GM18858 (cell line): ENCODE measurements around the gene SLC7A1.

Source experiments
- ATAC-seq: cut with Tn5 transposase; IDR thresholded peaks from one replicate; pipeline ENCODE4 v1.9.1; 2021; ENCODE audit not compliant: unreplicated experiment

Gene SLC7A1

DNA sequence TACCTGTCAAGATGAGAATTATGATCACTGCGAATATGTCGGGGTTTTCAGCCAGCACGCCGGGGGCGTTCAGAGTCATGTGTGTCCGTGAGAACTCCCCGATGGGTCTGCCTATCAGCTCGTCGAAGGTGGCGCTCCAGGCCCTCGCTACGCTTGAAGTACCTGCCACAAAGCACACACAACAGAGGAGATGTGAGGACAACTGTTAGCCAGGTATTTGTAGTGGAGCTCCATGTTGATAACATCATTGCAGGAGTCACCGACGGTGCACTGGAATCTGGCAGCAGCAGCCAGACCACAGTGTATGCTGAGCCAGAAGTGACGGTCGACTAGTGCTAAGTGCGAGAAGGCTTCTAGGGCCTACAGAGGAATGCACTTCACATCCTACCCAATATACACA, 62.7 kb downstream of the SLC7A1 start:
- no peak for ATAC-seq

- no peak for ATAC-seq
These were observed 63.4 kb downstream of the SLC7A1 start for GRCh38 chr13:29532116-29532515.

GRCh38 chr13:29530901-29531300, 64.6 kb downstream of the SLC7A1 start:
- ATAC-seq: no peak

- ATAC-seq: no peak
These were observed 65.7 kb downstream of the SLC7A1 start for GRCh38 chr13:29529754-29530153.

- no peak for ATAC-seq
These were observed 67.6 kb downstream of the SLC7A1 start for GRCh38 chr13:29527916-29528315.

- ATAC-seq: no peak
These were observed 68.0 kb downstream of the SLC7A1 start for GRCh38 chr13:29527511-29527910.

DNA sequence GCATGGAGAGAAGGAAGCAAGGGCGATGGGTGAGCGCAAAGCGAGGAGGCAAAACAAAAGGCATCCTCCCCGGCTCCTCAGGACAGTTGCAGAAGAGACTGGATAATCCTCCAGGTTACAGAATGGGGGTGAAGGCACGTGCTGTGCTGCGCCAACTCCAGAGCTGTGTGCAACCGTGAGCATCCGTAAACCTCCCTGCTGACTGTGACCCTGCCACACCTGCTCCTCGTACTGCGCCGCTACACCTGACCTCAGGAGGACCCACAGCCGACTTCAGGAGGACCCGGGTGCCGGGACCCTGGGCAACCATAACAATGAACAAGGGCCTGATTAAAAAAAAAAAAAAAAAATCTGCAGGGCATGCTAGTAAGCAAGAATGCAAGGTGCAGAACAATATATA, 68.7 kb downstream of the SLC7A1 start:
- ATAC-seq: no peak

- no peak for ATAC-seq
These were observed 69.7 kb downstream of the SLC7A1 start for GRCh38 chr13:29525757-29526156.

DNA sequence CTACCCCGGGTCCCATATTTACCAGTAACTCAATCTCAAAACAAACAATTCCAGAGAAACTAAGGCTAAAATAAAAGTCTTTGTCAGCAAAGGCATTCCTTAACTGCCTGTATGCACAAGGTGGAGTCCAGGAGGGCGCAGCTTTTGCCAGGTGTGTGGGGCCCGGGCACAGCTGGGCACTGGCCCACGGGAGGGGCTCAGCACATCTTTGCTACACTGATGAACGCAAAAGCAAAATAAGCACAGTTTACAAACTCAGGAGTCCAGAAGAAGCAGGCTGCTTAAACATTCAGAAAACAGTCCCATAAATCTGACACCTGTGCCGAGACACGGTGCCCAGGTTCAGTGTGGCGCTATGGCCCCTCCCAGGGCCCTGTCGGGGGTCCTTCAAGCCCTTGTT, 70.8 kb downstream of the SLC7A1 start:
- no peak for ATAC-seq

- no peak for ATAC-seq
These were observed 71.3 kb downstream of the SLC7A1 start for GRCh38 chr13:29524176-29524575.

GRCh38 chr13:29523199-29523961, 72.1 kb downstream of the SLC7A1 start:
- no peak for ATAC-seq

DNA sequence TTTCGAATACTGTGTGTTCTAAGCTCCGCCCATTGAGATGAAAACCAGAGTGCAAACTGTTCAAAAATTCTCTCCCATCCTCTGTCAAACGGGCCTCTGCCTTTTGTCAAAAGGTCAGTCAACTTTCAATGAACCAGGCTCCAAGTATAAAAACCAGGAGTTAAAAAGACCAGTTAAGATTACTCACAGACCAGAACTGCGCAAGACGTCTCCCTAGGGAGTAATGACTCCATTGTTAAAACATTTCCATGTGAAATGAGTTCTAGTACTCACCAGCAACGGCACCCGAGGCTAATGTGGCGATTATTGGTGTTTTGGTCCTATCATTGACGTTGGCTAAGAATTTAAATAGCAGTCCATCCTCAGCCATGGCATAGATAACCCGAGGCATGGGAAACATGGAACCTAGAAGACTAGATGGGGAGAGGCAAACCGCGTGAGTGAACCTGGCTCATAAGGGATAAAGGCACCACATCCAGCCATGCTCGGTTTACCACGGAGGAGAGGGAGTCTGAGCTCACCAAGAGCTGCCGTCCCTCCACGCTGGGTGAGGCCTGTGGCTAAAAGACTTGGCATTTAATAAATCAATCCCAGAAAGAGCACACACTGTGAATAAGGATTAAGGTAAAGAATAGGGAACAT, 73.3 kb downstream of the SLC7A1 start:
- ATAC-seq: no peak

GRCh38 chr13:29521336-29521735, 74.2 kb downstream of the SLC7A1 start:
- no peak for ATAC-seq

DNA sequence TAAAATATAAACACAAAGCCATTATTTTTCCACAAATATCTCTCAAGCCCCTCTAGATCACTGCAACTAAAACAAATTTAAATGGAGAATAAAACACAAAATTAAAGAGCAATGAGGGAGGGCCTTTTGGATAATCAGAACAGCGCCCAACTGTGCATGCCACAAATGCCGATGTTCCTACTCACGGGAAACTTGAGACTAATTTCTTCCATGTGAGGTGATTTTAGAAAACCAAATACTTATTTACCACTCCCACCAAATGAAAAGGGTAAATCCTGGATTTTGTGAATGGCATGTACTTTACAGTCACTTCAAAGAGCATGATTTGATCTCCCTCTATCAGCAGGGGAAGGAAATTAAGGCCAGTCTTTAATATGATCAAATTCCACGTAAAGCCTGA, 74.8 kb downstream of the SLC7A1 start:
- ATAC-seq: no peak

DNA sequence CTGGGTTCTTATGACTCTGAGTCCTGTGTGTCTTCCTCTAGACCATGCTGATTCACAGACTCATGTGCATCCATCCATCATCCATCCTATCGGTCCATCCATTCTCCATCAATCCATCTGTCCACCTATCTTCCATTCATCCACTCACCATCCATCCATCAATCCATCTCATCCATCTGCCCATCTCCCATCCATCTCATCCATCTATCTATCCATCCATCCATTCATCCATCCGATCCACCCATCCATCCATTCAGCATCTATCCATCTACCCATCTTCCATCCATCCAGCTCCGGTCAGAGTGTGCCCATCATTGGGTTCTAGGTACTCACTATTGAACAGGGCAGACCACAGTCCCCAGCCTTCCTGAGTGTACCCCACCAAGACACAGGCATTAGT, 75.6 kb downstream of the SLC7A1 start:
- no peak for ATAC-seq

DNA sequence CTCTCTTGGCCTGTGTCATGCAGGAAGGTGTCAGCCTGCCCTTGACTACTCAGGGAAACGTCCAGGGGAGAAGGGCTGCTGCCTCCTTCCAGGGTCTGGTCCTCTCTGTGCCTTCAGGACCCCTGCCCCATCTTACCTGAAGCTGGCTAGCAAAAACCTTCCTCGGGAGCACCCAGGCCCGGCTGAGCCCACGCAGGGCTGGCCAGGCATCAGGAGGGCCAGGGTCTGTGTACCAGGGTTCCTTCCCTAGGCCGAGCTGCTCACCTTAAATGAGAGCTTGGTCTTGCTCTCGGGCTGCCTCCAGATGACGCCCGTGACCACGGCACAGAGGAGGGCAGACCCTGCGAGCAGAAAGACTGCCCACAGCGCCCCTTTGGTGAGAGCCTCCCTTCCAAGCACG, 78.6 kb downstream of the SLC7A1 start:
- no peak for ATAC-seq

DNA sequence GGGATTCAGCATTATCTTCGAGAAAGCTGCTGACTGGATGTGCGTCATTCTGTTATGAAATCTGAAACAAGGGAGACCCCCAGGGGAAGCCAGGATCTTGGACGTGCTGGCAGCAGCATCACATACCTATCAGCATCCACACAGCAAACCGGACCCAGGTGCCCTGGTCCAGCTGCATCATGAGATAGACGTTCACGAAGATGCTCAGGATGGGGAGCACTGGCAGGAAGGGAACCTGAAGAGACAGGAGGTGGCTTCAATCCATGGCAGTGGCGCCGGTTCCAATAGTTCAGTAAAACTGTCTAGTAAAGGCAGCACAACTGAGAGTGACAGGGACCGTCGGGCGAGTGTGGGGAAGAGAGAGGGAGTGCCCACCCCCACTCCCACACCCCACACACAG, 79.5 kb downstream of the SLC7A1 start:
- ATAC-seq: no peak

DNA sequence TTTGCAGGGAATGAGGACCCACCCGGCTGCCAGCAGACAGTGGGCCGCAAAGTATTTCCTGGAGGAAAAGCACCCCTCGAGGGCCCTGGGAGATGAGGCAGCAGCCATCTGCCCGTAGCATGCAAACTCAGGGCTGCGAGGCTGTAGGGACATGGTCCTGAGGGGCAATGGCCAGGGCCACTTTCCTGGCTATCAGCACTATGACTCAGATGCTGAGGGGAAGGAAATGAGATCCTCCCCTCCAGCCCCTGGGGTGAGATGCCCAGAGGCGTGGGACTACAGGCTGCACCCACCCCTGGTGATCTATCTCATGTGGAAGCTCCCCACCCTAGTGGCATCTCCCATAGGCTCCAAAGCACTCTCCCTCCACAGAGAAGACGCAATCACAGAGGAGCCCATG, 80.1 kb downstream of the SLC7A1 start:
- no peak for ATAC-seq

GRCh38 chr13:29514720-29515310, 80.7 kb downstream of the SLC7A1 start:
- ATAC-seq: no peak

DNA sequence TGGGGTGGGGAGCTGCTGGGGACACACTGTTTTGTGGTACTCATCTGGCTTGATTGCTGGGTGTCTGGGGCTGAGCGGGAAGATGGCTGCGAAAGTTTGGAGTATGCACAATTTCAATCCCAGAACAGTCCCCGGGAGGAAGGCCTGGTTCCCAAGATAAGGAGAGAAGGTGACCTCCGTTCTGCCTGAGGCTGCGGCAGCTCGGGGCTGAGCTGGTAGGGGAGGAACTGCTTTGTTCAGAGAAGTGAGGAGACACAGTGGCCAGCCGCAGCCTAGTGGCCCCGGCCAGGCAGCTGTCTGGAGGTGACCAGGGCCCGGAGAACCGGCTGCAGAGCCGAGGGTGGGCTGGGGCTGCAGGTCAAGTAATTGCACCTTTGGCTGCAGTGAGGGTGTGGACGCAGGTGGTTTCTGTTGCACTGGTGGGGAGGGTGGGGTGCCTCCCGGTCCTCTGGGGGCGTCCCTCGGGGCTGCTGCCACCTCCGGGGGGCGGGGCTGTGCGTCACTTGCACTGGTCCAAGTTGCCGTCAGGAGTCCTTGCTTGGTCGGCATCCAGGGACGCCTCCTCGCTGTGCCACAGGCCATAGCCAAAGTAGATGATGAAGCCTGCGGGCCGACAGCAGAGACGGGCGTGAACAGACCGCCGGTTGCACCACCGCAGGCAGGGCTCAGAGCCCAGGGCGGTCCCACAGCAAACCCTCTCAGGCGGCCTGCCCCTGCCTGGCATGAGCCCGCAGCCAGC, 81.3 kb downstream of the SLC7A1 start:
- ATAC-seq: no peak
